Suprapubic skin (tissue), 3 donors: ENCODE measurements around the gene DMPK.

Experiments used
- CTCF ChIP-seq, 2 donors: fragments of 200-600 bp in 1 of 2; fragments of 450-650 bp in 1 of 2; sonication (generic) in 1 of 2; IDR thresholded peaks; one replicate each; pipeline ENCODE4 v1.5.1; 2016 to 2019; ENCODE audit warnings: antibody characterized with exemption in 2 of 2, mild to moderate bottlenecking in 1 of 2, moderate library complexity in 1 of 2
- POLR2A ChIP-seq, 2 donors: fragments of 450-650 bp; IDR thresholded peaks; one replicate each; pipeline ENCODE4 v1.6.1; 2017; ENCODE audit warnings: antibody characterized with exemption in 2 of 2, mild to moderate bottlenecking in 2 of 2, moderate library complexity in 2 of 2

- TF ChIP-seq CTCF (IDR thresholded peaks at IDR 0.05) (no peak), POLR2A (IDR thresholded peaks at IDR 0.05) (no peak)
Measured at GRCh38 chr19:45766296-45766868, 15.9 kb downstream of the DMPK start.
